ENCODE data around the gene SLC25A45.

The SLC25A45 gene

GRCh38 chr11:65388731-65389130 lies 6.3 kb upstream of the SLC25A45 start:
- 0 out of 2 replicates have a peak, but pooled peaks cover 3% of the 10 kb centered on the region for H4K20me1 ChIP-seq (ENCODE audit: control insufficient read depth, insufficient read depth, low read depth, low read length)
- no peaks in the 10 kb centered on the region for H3K9me2 ChIP-seq (replicated peaks; ENCODE audit: control insufficient read depth, low read length)
- H3F3A ChIP-seq (ENCODE audit: control insufficient read depth, insufficient read depth): peaks cover 7% of the 10 kb centered on the region
- H3K36me3 ChIP-seq (ENCODE audit: control insufficient read depth, low read length): peaks cover 47% of the 10 kb centered on the region
- TF ChIP-seq CTCF (IDR thresholded peaks at IDR 0.05; ENCODE audit: low read depth, low read length, poor library complexity, severe bottlenecking) (no peak), EZH2phosphoT487 (IDR thresholded peaks at IDR 0.05; ENCODE audit: borderline replicate concordance, low read length) (no peak)
- no peak overlapping the region for H3K27ac ChIP-seq (ENCODE audit: low read depth, low read length)
- peaks cover 72% of the 10 kb centered on the region for H3K4me1 ChIP-seq (ENCODE audit: control insufficient read depth, low read length)
- H3K4me3 ChIP-seq (ENCODE audit: low read length): peak overlapping the region; percentile 14; the same call in 1 of the 2 replicates
- H3K4me2 ChIP-seq (ENCODE audit: low read length): peak overlapping the region; percentile 98
- no peaks in the 10 kb centered on the region for H3K27me3 ChIP-seq (ENCODE audit: control insufficient read depth, low read length)
- peaks cover 62% of the 10 kb centered on the region for H3K79me2 ChIP-seq (ENCODE audit: control insufficient read depth, low read length)
- H3K9me3 ChIP-seq (ENCODE audit: control insufficient read depth, insufficient read depth, low read length): no peaks in the 10 kb centered on the region

GRCh38 chr11:65386307-65387140 lies 4.1 kb upstream of the SLC25A45 start, which contains the start of gene FRMD8:
Gene FRMD8 (plus strand): TSS chr11:65386637. CDS start chr11:65387037, 400 bp downstream.
- H3K9me3 ChIP-seq (ENCODE audit: control insufficient read depth, insufficient read depth, low read length): no peaks in the 10 kb centered on the region
- H3K79me2 ChIP-seq (ENCODE audit: control insufficient read depth, low read length): peaks cover 47% of the 10 kb centered on the region
- no peak for TF ChIP-seq EZH2phosphoT487 (IDR thresholded peaks at IDR 0.05; ENCODE audit: borderline replicate concordance, low read length)
- TF ChIP-seq CTCF (IDR thresholded peaks at IDR 0.05; ENCODE audit: low read depth, low read length, poor library complexity, severe bottlenecking): no peak
- H3K4me2 ChIP-seq (ENCODE audit: low read length): peak within 1 kb of the TSS; percentile 98
- peaks cover 34% of the 10 kb centered on the region for H3K36me3 ChIP-seq (ENCODE audit: control insufficient read depth, low read length)
- peaks cover 7% of the 10 kb centered on the region for H3F3A ChIP-seq (ENCODE audit: control insufficient read depth, insufficient read depth)
- H3K9me2 ChIP-seq (replicated peaks; ENCODE audit: control insufficient read depth, low read length): no peaks in the 10 kb centered on the region
- no peaks in the 10 kb centered on the region for H3K27me3 ChIP-seq (ENCODE audit: control insufficient read depth, low read length)
- peaks cover 89% of the 10 kb centered on the region for H3K4me1 ChIP-seq (ENCODE audit: control insufficient read depth, low read length)
- H3K27ac ChIP-seq (ENCODE audit: low read depth, low read length): peak within 1 kb of the TSS; percentile 17; the same call in 1 of the 2 replicates
- H4K20me1 ChIP-seq (ENCODE audit: control insufficient read depth, insufficient read depth, low read depth, low read length): 0 out of 2 replicates have a peak, but pooled peaks cover 3% of the 10 kb centered on the region
- H3K4me3 ChIP-seq (ENCODE audit: low read length): peak within 1 kb of the TSS; percentile 97

GRCh38 chr11:65384301-65384889 lies 1.9 kb upstream of the SLC25A45 start:
- Histone ChIP-seq H3F3A (ENCODE audit: control insufficient read depth, insufficient read depth) (peaks cover 7% of the 10 kb centered on the region), H3K4me2 (ENCODE audit: low read length) (no peak overlapping the region), H4K20me1 (ENCODE audit: control insufficient read depth, insufficient read depth, low read depth, low read length) (0 out of 2 replicates have a peak, but pooled peaks cover 1% of the 10 kb centered on the region), H3K36me3 (ENCODE audit: control insufficient read depth, low read length) (peaks cover 20% of the 10 kb centered on the region), H3K4me1 (ENCODE audit: control insufficient read depth, low read length) (peaks cover 79% of the 10 kb centered on the region), H3K9me2 (replicated peaks; ENCODE audit: control insufficient read depth, low read length) (no peaks in the 10 kb centered on the region), H3K27ac (ENCODE audit: low read depth, low read length) (peak overlapping the region; percentile 5), H3K9me3 (ENCODE audit: control insufficient read depth, insufficient read depth, low read length) (no peaks in the 10 kb centered on the region), H3K4me3 (ENCODE audit: low read length) (no peak overlapping the region), H3K79me2 (ENCODE audit: control insufficient read depth, low read length) (peaks cover 29% of the 10 kb centered on the region), H3K27me3 (ENCODE audit: control insufficient read depth, low read length) (no peaks in the 10 kb centered on the region)
- TF ChIP-seq EZH2phosphoT487 (IDR thresholded peaks at IDR 0.05; ENCODE audit: borderline replicate concordance, low read length): no peak
- no peak for TF ChIP-seq CTCF (IDR thresholded peaks at IDR 0.05; ENCODE audit: low read depth, low read length, poor library complexity, severe bottlenecking)
